OCI-LY1 (cell line): ENCODE measurements around the gene CFP.
"Not testable (repeated sequence)": the region's sequence is repeated elsewhere in the genome, so short reads cannot be mapped to it uniquely, and the experiment has no call there.

Experiments used
- H2AFZ ChIP-seq: fragments of 200-600 bp; sonication (generic), shearing (Covaris generic); 2 replicates; pipeline ENCODE4 v1.6.0; 2014; ENCODE audit warnings: antibody characterized with exemption, mild to moderate bottlenecking, low read length
- H3F3A ChIP-seq: fragments of 200-600 bp; sonication (generic), shearing (Covaris generic); 2 replicates; pipeline ENCODE4 v1.6.0; 2014; ENCODE audit warnings: mild to moderate bottlenecking, antibody characterized with exemption, low read length, moderate library complexity; ENCODE audit not compliant: insufficient read depth
- H3K27ac ChIP-seq: fragments of 200-600 bp; sonication (generic); 2 replicates; pipeline ENCODE4 v1.5.1; 2014; ENCODE audit warnings: low read length, mixed run types, mild to moderate bottlenecking, low read depth; ENCODE audit not compliant: poor library complexity, severe bottlenecking
- H3K27me3 ChIP-seq: fragments of 200-600 bp; sonication (generic); 2 replicates; pipeline ENCODE4 v1.6.0; 2014; ENCODE audit warnings: antibody characterized with exemption, mild to moderate bottlenecking, low read length, moderate library complexity; ENCODE audit not compliant: insufficient read depth
- H3K36me3 ChIP-seq: fragments of 200-600 bp; sonication (generic); 2 replicates; pipeline ENCODE4 v1.6.1; 2014; ENCODE audit warnings: mild to moderate bottlenecking, antibody characterized with exemption, low read length, moderate library complexity, mixed read lengths; ENCODE audit not compliant: insufficient read depth
- H3K4me1 ChIP-seq: fragments of 200-600 bp; sonication (generic); 2 replicates; pipeline ENCODE4 v1.5.1; 2014; ENCODE audit warnings: mild to moderate bottlenecking, low read length, moderate library complexity; ENCODE audit not compliant: insufficient read depth, severe bottlenecking
- H3K4me2 ChIP-seq: fragments of 200-600 bp; sonication (generic), shearing (Covaris generic); 2 replicates; pipeline ENCODE4 v1.6.1; 2014; ENCODE audit warnings: low read length
- H3K4me3 ChIP-seq: fragments of 200-600 bp; sonication (generic); 2 replicates; pipeline ENCODE4 v1.5.1; 2014; ENCODE audit warnings: low read length, low read depth, mild to moderate bottlenecking, mixed read lengths; ENCODE audit not compliant: poor library complexity, severe bottlenecking
- H3K79me2 ChIP-seq: fragments of 200-600 bp; shearing (Covaris generic); 2 replicates; pipeline ENCODE4 v1.6.1; 2016; ENCODE audit warnings: mixed run types, low read length, mixed read lengths; ENCODE audit not compliant: insufficient read depth
- H3K9ac ChIP-seq: fragments of 200-600 bp; sonication (generic), shearing (Covaris generic); 2 replicates; pipeline ENCODE4 v1.6.1; 2014; ENCODE audit warnings: mild to moderate bottlenecking, low read length, mixed read lengths
- H3K9me2 ChIP-seq: fragments of 200-600 bp; sonication (generic), shearing (Covaris generic); 2 replicates; pipeline ENCODE4 v1.6.1; 2014; ENCODE audit warnings: low read depth, mild to moderate bottlenecking, low read length, mixed read lengths
- H3K9me3 ChIP-seq: fragments of 200-600 bp; shearing (Covaris generic); 2 replicates; pipeline ENCODE4 v1.6.1; 2014; ENCODE audit warnings: low read length, mixed read lengths
- H4K20me1 ChIP-seq: fragments of 200-600 bp; sonication (generic), shearing (Covaris generic); 2 replicates; pipeline ENCODE4 v1.6.0; 2016; ENCODE audit warnings: mild to moderate bottlenecking, low read length; ENCODE audit not compliant: insufficient read depth
- CTCF ChIP-seq: fragments of 200-600 bp; sonication (generic), shearing (Covaris generic); IDR thresholded peaks from 2 replicates; pipeline ENCODE4 v1.5.1; 2017; ENCODE audit warnings: mild to moderate bottlenecking, antibody characterized with exemption, low read length, moderate library complexity, mixed read lengths

The CFP gene

GRCh38 chrX:47629419-47630200 is at the start of gene CFP:
Gene CFP (minus strand): TSS chrX:47629930. CDS start chrX:47629844, 86 bp downstream.
- Histone ChIP-seq H3K9me3 (no peaks in the 10 kb centered on the region), H3K79me2 (no peaks in the 10 kb centered on the region), H3K27ac (no peak within 1 kb of the TSS), H3K27me3 (no peaks in the 10 kb centered on the region), H3K4me3 (no peak within 1 kb of the TSS), H3K4me2 (no peak within 1 kb of the TSS), H3K9me2 (no peaks in the 10 kb centered on the region), H3K36me3 (peaks cover 9% of the 10 kb centered on the region), H3K9ac (no peak within 1 kb of the TSS), H3F3A (no peaks in the 10 kb centered on the region), H3K4me1 (peaks cover 6% of the 10 kb centered on the region), H4K20me1 (no peaks in the 10 kb centered on the region), H2AFZ (no peak within 1 kb of the TSS)
- TF ChIP-seq CTCF, result no peak

- not testable (repeated sequence) for H3K4me1 ChIP-seq, H3K9ac ChIP-seq, H3K27me3 ChIP-seq, H3K9me3 ChIP-seq, H3K79me2 ChIP-seq, H3K4me2 ChIP-seq, H3K27ac ChIP-seq, H2AFZ ChIP-seq, H3K36me3 ChIP-seq, H4K20me1 ChIP-seq, H3K9me2 ChIP-seq, H3K4me3 ChIP-seq, H3F3A ChIP-seq
Observed at GRCh38 chrX:47675959-47676859, 46.5 kb upstream of the CFP start.

- Histone ChIP-seq H3K27ac (no peak overlapping the region), H3K9me2 (no peaks in the 10 kb centered on the region), H3K79me2 (no peaks in the 10 kb centered on the region), H3K4me3 (no peak overlapping the region), H3K4me1 (no peaks in the 10 kb centered on the region), H3F3A (no peaks in the 10 kb centered on the region), H3K27me3 (no peaks in the 10 kb centered on the region), H3K4me2 (no peak overlapping the region), H4K20me1 (no peaks in the 10 kb centered on the region), H3K9ac (no peak overlapping the region), H3K36me3 (no peaks in the 10 kb centered on the region), H2AFZ (no peak overlapping the region), H3K9me3 (no peaks in the 10 kb centered on the region)
- TF ChIP-seq CTCF, result no peak
Observed at GRCh38 chrX:47674776-47675175, 45.0 kb upstream of the CFP start.

GRCh38 chrX:47665797-47666196 is 36.1 kb upstream of the CFP start:
- not testable (repeated sequence) for H3K4me2 ChIP-seq, H3K9ac ChIP-seq, H3K79me2 ChIP-seq, H3K27me3 ChIP-seq, H4K20me1 ChIP-seq, H2AFZ ChIP-seq, H3K9me2 ChIP-seq, H3K4me3 ChIP-seq, H3K36me3 ChIP-seq, H3K4me1 ChIP-seq, H3K9me3 ChIP-seq, H3F3A ChIP-seq, H3K27ac ChIP-seq
